ENCODE measurements around the gene CCNL1. TPM values are rescaled to one million over a fixed set of nuclear protein-coding genes. Genes with fewer than 3 reads are reported as not detected.
A peak's percentile ranks its signal among the peaks of the same experiment; 100 is the strongest.
"Not testable (repeated sequence)": the region's sequence is repeated elsewhere in the genome, so short reads cannot be mapped to it uniquely, and the experiment has no call there.

CCNL1 gene
- total RNA-seq, 2 experiments from 2014 or later = 257 TPM

DNA sequence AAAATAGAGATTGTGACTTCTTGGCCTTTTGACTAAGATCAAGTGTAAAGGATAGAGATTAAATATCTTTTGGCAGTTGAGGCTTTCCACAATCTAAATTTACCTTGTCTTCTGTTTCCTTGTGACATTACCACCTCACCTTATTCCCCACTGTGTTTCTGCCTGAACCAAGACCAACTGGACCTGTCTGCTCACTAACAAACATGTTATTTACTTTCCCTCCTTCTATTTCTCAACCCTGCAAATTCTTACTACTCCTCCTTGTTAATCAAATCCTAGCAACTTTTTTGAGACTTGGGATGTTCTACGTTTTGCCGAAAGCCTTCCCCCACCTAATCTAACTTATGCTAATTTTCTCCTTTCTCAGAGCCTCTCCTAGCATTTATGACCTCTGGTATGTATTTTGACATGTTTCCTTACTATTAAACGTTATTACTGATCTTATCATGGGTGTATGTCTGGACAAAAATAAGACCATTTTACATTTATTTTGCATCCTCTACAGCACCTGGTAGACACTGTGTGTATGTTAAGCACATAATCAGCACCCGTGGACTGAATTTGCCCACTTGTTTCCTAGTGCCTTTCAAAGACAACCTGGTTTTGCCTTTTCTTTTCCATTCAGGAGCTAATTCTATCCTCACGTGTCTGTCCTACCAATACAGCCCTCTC is 7.6 kb upstream of the CCNL1 start:
- no peak for DNase-seq
- Mint-ChIP-seq H3K4me3 (no peak overlapping the region), H3K36me3 (ENCODE audit: low read depth) (no peaks in the 10 kb centered on the region), H3K27ac (no peak overlapping the region), H3K27me3 (ENCODE audit: low read depth) (no peaks in the 10 kb centered on the region), H3K9me3 (ENCODE audit: insufficient read depth) (no peaks in the 10 kb centered on the region), H3K4me1 (ENCODE audit: low read depth) (peaks cover 12% of the 10 kb centered on the region)
- POLR2A ChIA-PET = interaction anchor here (1.4 kb wide), 1 partner anchor 7 kb away, joined by 7 read pairs; no protein-coding TSS in a partner anchor
- no peak for ATAC-seq
- CTCF ChIA-PET = interaction anchor here (1.6 to 1.7 kb wide), 2 partner anchors 7 to 72 kb away, joined by 4 to 5 read pairs; partner anchors contain the start of gene CCNL1

DNA sequence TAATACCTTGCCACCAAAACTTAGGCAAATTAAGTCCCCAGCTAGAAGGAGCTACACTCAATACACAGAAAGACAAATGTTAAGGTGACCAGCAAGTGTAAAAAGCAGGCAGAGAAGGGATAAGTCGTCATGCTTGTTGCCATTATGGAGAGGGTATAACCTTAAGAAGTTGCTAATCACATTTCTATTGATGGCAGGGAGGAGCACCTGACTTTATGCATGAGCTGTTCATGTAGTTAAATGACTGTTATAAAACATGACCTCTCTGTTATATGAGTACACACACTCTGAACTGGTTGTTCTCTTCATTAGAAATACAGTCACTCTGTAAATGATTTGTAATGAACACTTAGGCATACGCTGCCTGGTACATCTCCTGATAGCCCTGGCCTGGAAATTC is 6.6 kb upstream of the CCNL1 start:
- Mint-ChIP-seq H3K4me3 (no peak overlapping the region), H3K27me3 (ENCODE audit: low read depth) (no peaks in the 10 kb centered on the region), H3K36me3 (ENCODE audit: low read depth) (peaks cover 2% of the 10 kb centered on the region), H3K27ac (no peak overlapping the region), H3K4me1 (ENCODE audit: low read depth) (peaks cover 15% of the 10 kb centered on the region), H3K9me3 (ENCODE audit: insufficient read depth) (no peaks in the 10 kb centered on the region)
- no peak for ATAC-seq
- DNase-seq = no peak
- POLR2A ChIA-PET = interaction anchor here (1.4 kb wide), 1 partner anchor 8 kb away, joined by 7 read pairs; no protein-coding TSS in a partner anchor
- CTCF ChIA-PET = no interaction called here

- no peaks in the 10 kb centered on the region for H3K9me3 Mint-ChIP-seq (ENCODE audit: insufficient read depth)
- no peak overlapping the region for H3K4me3 Mint-ChIP-seq
- DNase-seq (no peak), ATAC-seq (no peak)
- no peak overlapping the region for H3K27ac Mint-ChIP-seq
- ChIA-PET CTCF (no interaction called here), POLR2A (interaction anchor here (1.4 kb wide), 1 partner anchor 9 kb away, joined by 7 read pairs; no protein-coding TSS in a partner anchor)
- peaks cover 20% of the 10 kb centered on the region for H3K4me1 Mint-ChIP-seq (ENCODE audit: low read depth)
- H3K36me3 Mint-ChIP-seq (ENCODE audit: low read depth) = peaks cover 2% of the 10 kb centered on the region
- H3K27me3 Mint-ChIP-seq (ENCODE audit: low read depth) = no peaks in the 10 kb centered on the region
These were observed 6.2 kb upstream of the CCNL1 start for GRCh38 chr3:157166115-157166514.

DNA sequence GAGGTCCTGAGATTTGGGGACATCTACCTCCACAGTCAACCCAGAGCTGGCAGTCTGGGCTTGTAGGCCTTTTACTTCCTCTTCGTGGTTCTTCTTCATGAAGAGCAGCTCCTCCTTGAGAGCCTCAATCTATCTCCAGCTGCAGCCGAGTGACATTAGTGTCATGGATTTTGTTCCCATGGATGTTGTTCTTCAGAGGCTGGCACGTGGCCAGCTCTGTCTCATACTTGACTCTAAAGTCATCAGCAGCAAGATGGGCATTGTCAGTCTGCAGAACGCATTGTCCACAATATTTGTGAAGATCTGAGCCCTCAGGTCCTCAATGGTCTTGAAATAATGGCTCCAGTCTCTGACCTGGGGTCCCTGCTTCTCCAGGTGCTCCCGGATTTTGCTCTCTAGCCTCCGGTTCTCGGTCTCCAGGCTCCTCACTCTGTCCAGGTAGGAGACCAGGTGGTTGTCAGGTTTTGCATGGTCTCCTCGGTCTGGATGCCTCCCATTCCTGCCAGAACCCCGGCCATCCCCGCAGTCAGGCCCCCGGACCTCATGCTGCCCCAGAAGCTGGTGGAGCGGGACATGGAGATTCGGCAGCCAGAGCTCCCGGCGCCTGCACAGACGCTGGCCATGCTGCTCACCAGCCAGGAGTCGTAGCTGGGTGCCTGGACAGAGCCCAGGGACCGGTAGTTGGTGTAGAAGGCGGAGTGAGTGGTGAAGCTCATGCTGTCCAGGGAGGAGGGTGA is 3.4 kb upstream of the CCNL1 start:
- H3K27me3 Mint-ChIP-seq (ENCODE audit: low read depth) = no peaks in the 10 kb centered on the region
- H3K27ac Mint-ChIP-seq = no peak overlapping the region
- peaks cover 18% of the 10 kb centered on the region for H3K36me3 Mint-ChIP-seq (ENCODE audit: low read depth)
- ChIA-PET CTCF (interaction anchor here (7.3 kb wide), 1 partner anchor 12 kb away, joined by 77 read pairs; no protein-coding TSS in a partner anchor), POLR2A (interaction anchor here (7.5 kb wide), 1 partner anchor 11 kb away, joined by 650 read pairs; no protein-coding TSS in a partner anchor)
- H3K9me3 Mint-ChIP-seq (ENCODE audit: insufficient read depth) = no peaks in the 10 kb centered on the region
- DNase-seq (no peak), ATAC-seq (no peak)
- H3K4me1 Mint-ChIP-seq (ENCODE audit: low read depth) = peaks cover 25% of the 10 kb centered on the region
- H3K4me3 Mint-ChIP-seq = no peak overlapping the region

GRCh38 chr3:157162620-157163019 is 2.7 kb upstream of the CCNL1 start:
- ATAC-seq; H3K27me3 Mint-ChIP-seq (ENCODE audit: low read depth); H3K27ac Mint-ChIP-seq; H3K4me3 Mint-ChIP-seq; H3K9me3 Mint-ChIP-seq (ENCODE audit: insufficient read depth): not testable (repeated sequence)
- CTCF ChIA-PET = interaction anchor here (7.3 kb wide), 1 partner anchor 12 kb away, joined by 77 read pairs; no protein-coding TSS in a partner anchor
- Mint-ChIP-seq H3K36me3 (ENCODE audit: low read depth) (peaks cover 26% of the 10 kb centered on the region), H3K4me1 (ENCODE audit: low read depth) (peaks cover 31% of the 10 kb centered on the region)
- POLR2A ChIA-PET = interaction anchor here (4.2 to 7.5 kb wide), 2 partner anchors 12 to 488 kb away, joined by 34 to 650 read pairs; partner anchors contain the start of gene TIPARP
- DNase-seq = peak; percentile 31

DNA sequence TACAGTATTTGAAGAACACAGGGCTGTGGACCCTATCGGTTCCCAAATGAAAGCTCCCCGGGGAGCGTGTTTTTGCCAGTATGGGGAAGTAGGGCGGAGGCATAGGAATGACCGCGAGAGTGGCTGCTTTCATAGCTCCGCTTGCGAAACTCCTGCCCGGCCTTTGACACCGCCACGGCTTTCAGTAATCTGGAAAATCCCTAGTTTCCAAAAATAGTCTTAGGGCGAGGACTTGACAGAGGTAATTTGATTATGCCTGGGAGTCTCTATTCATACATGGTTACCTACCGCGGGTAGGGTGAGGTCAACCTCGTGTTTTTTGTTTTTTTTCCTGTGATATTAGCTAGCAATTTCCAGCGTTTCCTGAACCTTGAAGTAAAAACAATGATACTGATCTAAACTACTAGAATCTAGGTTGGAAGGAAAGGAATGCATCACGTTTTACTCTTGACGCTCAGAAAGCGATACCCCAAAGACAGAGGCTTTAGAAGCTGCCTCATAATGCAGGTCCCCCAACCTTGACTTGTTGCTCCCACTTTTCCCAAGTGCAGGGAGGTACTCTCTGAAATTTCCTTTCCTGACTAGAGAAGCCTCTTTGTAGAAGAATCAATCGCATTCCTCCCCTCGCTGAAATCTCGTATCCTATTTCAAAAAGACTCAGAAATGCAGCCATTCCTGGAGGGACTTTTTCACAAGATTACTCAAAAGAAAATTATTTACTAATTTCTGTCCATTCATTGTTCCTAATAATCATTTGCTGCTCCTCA is 894 bp upstream of the CCNL1 start:
- DNase-seq (peak; percentile 64), ATAC-seq (peak; percentile 31)
- CTCF ChIA-PET = interaction anchor here (0.6 to 7.3 kb wide), 8 partner anchors 8 to 263 kb away, joined by 3 to 77 read pairs (median 6); no protein-coding TSS in a partner anchor
- Mint-ChIP-seq H3K9me3 (ENCODE audit: insufficient read depth) (no peaks in the 10 kb centered on the region), H3K4me3 (peak overlapping the region; percentile 88), H3K27me3 (ENCODE audit: low read depth) (no peaks in the 10 kb centered on the region), H3K36me3 (ENCODE audit: low read depth) (peaks cover 44% of the 10 kb centered on the region), H3K4me1 (ENCODE audit: low read depth) (peaks cover 47% of the 10 kb centered on the region), H3K27ac (peak overlapping the region; percentile 93)
- POLR2A ChIA-PET = interaction anchor here (0.5 to 7.5 kb wide), 32 partner anchors 8 to 708 kb away, joined by 3 to 650 read pairs (median 6); partner anchors contain the start of genes LEKR1, SSR3 and TIPARP

- H3K27me3 Mint-ChIP-seq (ENCODE audit: low read depth) = no peaks in the 10 kb centered on the region
- peaks cover 59% of the 10 kb centered on the region for H3K4me1 Mint-ChIP-seq (ENCODE audit: low read depth)
- peak; percentile 54 for ATAC-seq
- ChIA-PET POLR2A (interaction anchor here (0.6 to 7.5 kb wide), 28 partner anchors 9 to 676 kb away, joined by 3 to 650 read pairs (median 8); partner anchors contain the start of genes LEKR1, SSR3 and TIPARP), CTCF (interaction anchor here (0.8 to 7.3 kb wide), 7 partner anchors 8 to 484 kb away, joined by 3 to 77 read pairs (median 5); partner anchors contain the start of gene TIPARP)
- peaks cover 59% of the 10 kb centered on the region for H3K36me3 Mint-ChIP-seq (ENCODE audit: low read depth)
- no peaks in the 10 kb centered on the region for H3K9me3 Mint-ChIP-seq (ENCODE audit: insufficient read depth)
- H3K27ac Mint-ChIP-seq = peak overlapping the region; percentile 93
- DNase-seq = peak; percentile 87
- peak overlapping the region; percentile 88 for H3K4me3 Mint-ChIP-seq
These were observed 748 bp downstream of the CCNL1 start for GRCh38 chr3:157159037-157159761.

DNA sequence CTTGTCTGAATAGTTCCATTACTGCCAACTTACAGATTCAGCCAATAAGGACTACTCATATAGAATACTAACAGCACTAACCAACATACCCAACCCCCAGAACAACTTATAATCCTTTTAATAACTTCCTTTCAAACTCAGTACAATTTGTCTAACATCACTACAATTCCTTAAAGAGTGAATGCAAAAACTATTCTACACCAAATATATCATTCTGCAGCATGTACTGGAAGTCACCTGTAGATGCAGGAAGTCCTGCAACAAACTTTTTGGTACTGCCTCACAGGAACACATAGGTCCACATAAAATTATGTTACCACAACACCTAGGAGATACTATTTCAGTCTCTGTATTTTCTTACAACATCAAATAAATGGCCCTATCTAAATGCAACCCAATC is 2.1 kb downstream of the CCNL1 start:
- peak overlapping the region; percentile 88 for H3K4me3 Mint-ChIP-seq
- H3K4me1 Mint-ChIP-seq (ENCODE audit: low read depth) = peaks cover 61% of the 10 kb centered on the region
- H3K27me3 Mint-ChIP-seq (ENCODE audit: low read depth) = no peaks in the 10 kb centered on the region
- ATAC-seq (no peak), DNase-seq (no peak)
- H3K9me3 Mint-ChIP-seq (ENCODE audit: insufficient read depth) = no peaks in the 10 kb centered on the region
- ChIA-PET CTCF (no interaction called here), POLR2A (no interaction called here)
- peak overlapping the region; percentile 93 for H3K27ac Mint-ChIP-seq
- peaks cover 71% of the 10 kb centered on the region for H3K36me3 Mint-ChIP-seq (ENCODE audit: low read depth)

DNA sequence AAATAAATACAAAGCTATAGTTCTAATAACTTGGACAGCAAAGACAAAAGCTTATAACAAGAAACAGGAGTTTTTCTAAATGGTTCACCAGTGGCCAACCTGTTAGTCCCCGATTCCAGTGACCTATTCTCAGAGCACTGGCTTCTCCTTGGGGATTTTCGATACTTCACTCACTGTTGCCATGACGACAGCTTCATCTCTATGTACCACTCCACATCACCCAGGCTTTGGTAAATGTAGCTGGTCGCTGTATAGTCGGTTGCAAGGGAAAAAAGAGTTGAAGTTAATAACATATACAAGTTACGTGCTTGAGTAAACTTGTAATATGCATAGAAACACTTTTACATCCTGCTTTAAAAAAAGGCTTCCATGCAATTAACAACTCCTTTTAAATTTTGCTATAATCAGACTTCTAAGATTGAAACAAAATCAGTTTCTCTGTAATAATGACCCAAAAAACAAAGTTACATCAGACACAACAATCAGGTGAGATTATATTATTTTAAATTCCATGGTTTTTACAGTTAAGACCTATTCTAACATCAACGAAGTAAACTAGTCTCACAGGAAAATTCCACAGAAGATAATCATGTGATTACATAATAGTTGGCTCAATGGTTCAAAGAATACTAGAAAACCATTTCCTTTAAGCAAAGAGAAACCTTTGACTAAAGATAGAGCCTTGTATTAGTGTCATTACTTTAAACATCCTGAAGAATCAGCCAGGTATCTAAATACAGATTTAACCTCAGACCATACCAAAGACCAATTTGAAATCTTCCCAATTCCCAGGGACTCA is 2.9 kb downstream of the CCNL1 start:
- ChIA-PET CTCF (interaction anchor here (1.1 to 3.0 kb wide), 3 partner anchors 18 to 68 kb away, joined by 3 to 16 read pairs (median 11); no protein-coding TSS in a partner anchor), POLR2A (interaction anchor here (1.6 to 3.5 kb wide), 5 partner anchors 10 to 481 kb away, joined by 5 to 24 read pairs (median 12); no protein-coding TSS in a partner anchor)
- DNase-seq = no peak
- no peaks in the 10 kb centered on the region for H3K27me3 Mint-ChIP-seq (ENCODE audit: low read depth)
- H3K9me3 Mint-ChIP-seq (ENCODE audit: insufficient read depth) = no peaks in the 10 kb centered on the region
- ATAC-seq = no peak
- no peak overlapping the region for H3K27ac Mint-ChIP-seq
- H3K36me3 Mint-ChIP-seq (ENCODE audit: low read depth) = peaks cover 75% of the 10 kb centered on the region
- peak overlapping the region; percentile 88 for H3K4me3 Mint-ChIP-seq
- peaks cover 60% of the 10 kb centered on the region for H3K4me1 Mint-ChIP-seq (ENCODE audit: low read depth)

- no peaks in the 10 kb centered on the region for H3K9me3 Mint-ChIP-seq (ENCODE audit: insufficient read depth)
- H3K27ac Mint-ChIP-seq = peak overlapping the region; percentile 16
- H3K27me3 Mint-ChIP-seq (ENCODE audit: low read depth) = no peaks in the 10 kb centered on the region
- DNase-seq = no peak
- peaks cover 86% of the 10 kb centered on the region for H3K36me3 Mint-ChIP-seq (ENCODE audit: low read depth)
- CTCF ChIA-PET = interaction anchor here (0.9 to 3.0 kb wide), 4 partner anchors 14 to 458 kb away, joined by 3 to 16 read pairs (median 7); no protein-coding TSS in a partner anchor
- POLR2A ChIA-PET = interaction anchor here (0.6 to 3.5 kb wide), 7 partner anchors 9 to 480 kb away, joined by 3 to 24 read pairs (median 8); no protein-coding TSS in a partner anchor
- peak overlapping the region; percentile 88 for H3K4me3 Mint-ChIP-seq
- ATAC-seq = no peak
- peaks cover 60% of the 10 kb centered on the region for H3K4me1 Mint-ChIP-seq (ENCODE audit: low read depth)
These were observed 4.4 kb downstream of the CCNL1 start for GRCh38 chr3:157155591-157155990.
